ENCODE results near the gene RIMS1.

Gene RIMS1

GRCh38 chr6:71887006-71887743 lies 825 bp downstream of the RIMS1 start:
- peak overlapping the region; percentile 13; the same call in 1 of the 2 replicates for H3K4me3 ChIP-seq (replicated peaks; ENCODE audit: low read depth, low read length)
- TF ChIP-seq CTCF (IDR thresholded peaks at IDR 0.05; ENCODE audit: low read depth, low read length, missing control alignments) = no peak
- no peak for DNase-seq (ENCODE audit: extremely low read depth, low read depth)

- TF ChIP-seq CTCF (IDR thresholded peaks at IDR 0.05; ENCODE audit: low read depth, low read length, missing control alignments) = no peak
- DNase-seq (ENCODE audit: extremely low read depth, low read depth) = no peak
- no peak overlapping the region for H3K4me3 ChIP-seq (replicated peaks; ENCODE audit: low read depth, low read length)
Observed at GRCh38 chr6:71887744-71888230, 1.4 kb downstream of the RIMS1 start.

GRCh38 chr6:71888756-71889340 lies 2.5 kb downstream of the RIMS1 start:
- no peak for DNase-seq (ENCODE audit: extremely low read depth, low read depth)
- H3K4me3 ChIP-seq (replicated peaks; ENCODE audit: low read depth, low read length) = no peak overlapping the region
- no peak for TF ChIP-seq CTCF (IDR thresholded peaks at IDR 0.05; ENCODE audit: low read depth, low read length, missing control alignments)

GRCh38 chr6:71889366-71889765 lies 3.0 kb downstream of the RIMS1 start:
- no peak for DNase-seq (ENCODE audit: extremely low read depth, low read depth)
- no peak overlapping the region for H3K4me3 ChIP-seq (replicated peaks; ENCODE audit: low read depth, low read length)
- TF ChIP-seq CTCF (IDR thresholded peaks at IDR 0.05; ENCODE audit: low read depth, low read length, missing control alignments) = no peak

GRCh38 chr6:71892641-71893040 lies 6.3 kb downstream of the RIMS1 start:
- no peak for DNase-seq (ENCODE audit: extremely low read depth, low read depth)
- TF ChIP-seq CTCF (IDR thresholded peaks at IDR 0.05; ENCODE audit: low read depth, low read length, missing control alignments) = no peak
- H3K4me3 ChIP-seq (replicated peaks; ENCODE audit: low read depth, low read length) = no peak overlapping the region

GRCh38 chr6:71900642-71901041 lies 14.3 kb downstream of the RIMS1 start:
- no peak overlapping the region for H3K4me3 ChIP-seq (replicated peaks; ENCODE audit: low read depth, low read length)
- no peak for DNase-seq (ENCODE audit: extremely low read depth, low read depth)
- TF ChIP-seq CTCF (IDR thresholded peaks at IDR 0.05; ENCODE audit: low read depth, low read length, missing control alignments) = no peak

All from HFF-Myc (cell line).